Hepatocyte (in vitro differentiated cells): ENCODE results near the gene STK17A. TPM values are rescaled to one million over a fixed set of nuclear protein-coding genes. Genes with fewer than 3 reads are reported as not detected.

Source experiments
- DNase-seq: peaks from one replicate; pipeline ENCODE4 v3.0.0-alpha.2; 2016; ENCODE audit warnings: low spot score
- H2AFZ ChIP-seq: fragments of 200-600 bp; sonication (generic); 2 replicates; pipeline ENCODE4 v1.6.0; 2016; ENCODE audit warnings: antibody characterized with exemption, mild to moderate bottlenecking
- H3K27ac ChIP-seq: fragments of 200-600 bp; sonication (generic); 2 replicates; pipeline ENCODE4 v1.5.1; 2016; ENCODE audit warnings: mild to moderate bottlenecking
- H3K27me3 ChIP-seq: fragments of 200-600 bp; sonication (generic); 2 replicates; pipeline ENCODE4 v1.6.1; 2016
- H3K36me3 ChIP-seq: fragments of 200-600 bp; sonication (generic); replicated peaks from 2 replicates; pipeline ENCODE4 v1.5.1; 2016; ENCODE audit warnings: low read depth; ENCODE audit not compliant: insufficient read depth
- H3K4me1 ChIP-seq: fragments of 200-600 bp; sonication (generic); 2 replicates; pipeline ENCODE4 v1.5.1; 2016; ENCODE audit warnings: mild to moderate bottlenecking, moderate library complexity; ENCODE audit not compliant: insufficient read depth
- H3K4me2 ChIP-seq: fragments of 200-600 bp; sonication (generic); 2 replicates; pipeline ENCODE4 v1.6.0; 2016
- H3K4me3 ChIP-seq: fragments of 200-600 bp; sonication (generic); 2 replicates; pipeline ENCODE4 v1.5.1; 2016; ENCODE audit warnings: mild to moderate bottlenecking
- H3K79me2 ChIP-seq: fragments of 200-600 bp; sonication (generic); 2 replicates; pipeline ENCODE4 v1.6.0; 2017; ENCODE audit warnings: mild to moderate bottlenecking
- H3K9me2 ChIP-seq: fragments of 200-600 bp; sonication (generic); replicated peaks from 2 replicates; pipeline ENCODE4 v1.6.0; 2017; ENCODE audit warnings: mild to moderate bottlenecking; ENCODE audit not compliant: insufficient read depth
- H3K9me3 ChIP-seq: fragments of 200-600 bp; sonication (generic); 2 replicates; pipeline ENCODE4 v1.5.1; 2016; ENCODE audit warnings: low read depth, mild to moderate bottlenecking
- H4K20me1 ChIP-seq: fragments of 200-600 bp; sonication (generic); 2 replicates; pipeline ENCODE4 v1.6.0; 2016; ENCODE audit warnings: mild to moderate bottlenecking; ENCODE audit not compliant: insufficient read depth, poor library complexity, severe bottlenecking
- CTCF ChIP-seq: fragments of 200-600 bp; sonication (generic); IDR thresholded peaks from 2 replicates; pipeline ENCODE4 v1.5.1; 2016; ENCODE audit warnings: antibody characterized with exemption, mild to moderate bottlenecking; ENCODE audit not compliant: poor library complexity
- EZH2 ChIP-seq: fragments of 200-600 bp; sonication (generic); IDR thresholded peaks from 2 replicates; pipeline ENCODE4 v1.6.1; 2016; ENCODE audit warnings: antibody characterized with exemption, mild to moderate bottlenecking, borderline replicate concordance
- EZH2phosphoT487 ChIP-seq: fragments of 200-600 bp; sonication (generic); IDR thresholded peaks from one replicate; pipeline ENCODE4 v1.6.1; 2018; ENCODE audit warnings: antibody characterized with exemption, mild to moderate bottlenecking, low read depth, moderate library complexity; ENCODE audit not compliant: unreplicated experiment, severe bottlenecking
- WGBS: methylation state at CpG from one replicate; pipeline ENCODE4 v1.1.6; 2016; ENCODE audit warnings: low lambda C conversion rate; ENCODE audit errors: missing lambda C conversion rate; 5-methylcytosine and 5-hydroxymethylcytosine counted together
- polyA plus RNA-seq: library from polyadenylated mRNA; unstranded; fragments of >200 nt; fragmentation: Nextera tagmentation; extraction: Ambion mirVana; gene quantifications from 2 replicates; pipeline ENCODE4 v1.2.1, GENCODE V29; 2016
- total RNA-seq: library from RNA; depleted of rRNA; stranded (reverse); fragments of >200 nt; gene quantifications from 2 replicates; pipeline ENCODE4 v1.2.3, GENCODE V29; 2014

STK17A gene
- total RNA-seq (21.6 and 23.6 TPM in 2 replicates), polyA plus RNA-seq (19.0 and 21.1 TPM in 2 replicates)

- peaks cover 38% of the 10 kb centered on the region for H3K79me2 ChIP-seq
- peak within 1 kb of the TSS; percentile 81 for H3K4me3 ChIP-seq
- 3% methylated on average over 42 of the region's 83 CpGs for WGBS
- no peaks in the 10 kb centered on the region for H3K36me3 ChIP-seq
- H3K9me3 ChIP-seq: no peaks in the 10 kb centered on the region
- TF ChIP-seq EZH2phosphoT487: no peak
- TF ChIP-seq EZH2: no peak
- TF ChIP-seq CTCF: peak; percentile 99
- peak; percentile 96 for DNase-seq
- H3K9me2 ChIP-seq: no peaks in the 10 kb centered on the region
- peak within 1 kb of the TSS; percentile 46 for H2AFZ ChIP-seq
- H4K20me1 ChIP-seq: peaks cover 19% of the 10 kb centered on the region
- H3K4me2 ChIP-seq: peak within 1 kb of the TSS; percentile 87
- peaks cover 18% of the 10 kb centered on the region for H3K4me1 ChIP-seq
- peak within 1 kb of the TSS; percentile 78 for H3K27ac ChIP-seq
- H3K27me3 ChIP-seq: no peaks in the 10 kb centered on the region
These were observed at the start of gene STK17A for GRCh38 chr7:43582503-43583423. TSS of gene STK17A (plus strand) at chr7:43583108. CDS start at chr7:43583244, 136 bp downstream.

- Histone ChIP-seq H3K9me2 (no peaks in the 10 kb centered on the region), H3K4me3 (no peak overlapping the region), H3K4me2 (peak overlapping the region; percentile 32), H4K20me1 (no peaks in the 10 kb centered on the region), H3K79me2 (no peaks in the 10 kb centered on the region), H3K27me3 (no peaks in the 10 kb centered on the region), H3K9me3 (no peaks in the 10 kb centered on the region), H3K27ac (peak overlapping the region; percentile 58), H3K4me1 (peaks cover 30% of the 10 kb centered on the region), H2AFZ (no peak overlapping the region), H3K36me3 (no peaks in the 10 kb centered on the region)
- WGBS: 54% methylated on average over 6 of the region's 6 CpGs
- peak; percentile 49 for DNase-seq
- TF ChIP-seq EZH2: no peak
- no peak for TF ChIP-seq EZH2phosphoT487
- TF ChIP-seq CTCF: no peak
These were observed 49.0 kb upstream of the STK17A start for GRCh38 chr7:43533801-43534479.

- Histone ChIP-seq H3K36me3 (no peaks in the 10 kb centered on the region), H2AFZ (no peak overlapping the region), H4K20me1 (no peaks in the 10 kb centered on the region), H3K9me3 (no peaks in the 10 kb centered on the region), H3K4me3 (no peak overlapping the region), H3K9me2 (no peaks in the 10 kb centered on the region), H3K4me2 (no peak overlapping the region), H3K4me1 (peaks cover 30% of the 10 kb centered on the region), H3K79me2 (no peaks in the 10 kb centered on the region), H3K27me3 (no peaks in the 10 kb centered on the region), H3K27ac (peak overlapping the region; percentile 4)
- DNase-seq: no peak
- no peak for TF ChIP-seq EZH2
- TF ChIP-seq EZH2phosphoT487: no peak
- no peak for TF ChIP-seq CTCF
- WGBS: 91% methylated on average over 4 of the region's 4 CpGs
These were observed 47.9 kb upstream of the STK17A start for GRCh38 chr7:43535031-43535451.
